GM19238 (cell line): ENCODE results near the gene IFIT1B.
"Not testable (repeated sequence)": the region's sequence is repeated elsewhere in the genome, so short reads cannot be mapped to it uniquely, and the experiment has no call there.

Source experiments
- DNase-seq: peaks from one replicate; pipeline ENCODE4 v3.0.0; 2011; ENCODE audit warnings: low spot score; ENCODE audit not compliant: insufficient read length

The IFIT1B gene

GRCh38 chr10:89412276-89412675 is 34.4 kb downstream of the IFIT1B start:
- not testable (repeated sequence) for DNase-seq

DNA sequence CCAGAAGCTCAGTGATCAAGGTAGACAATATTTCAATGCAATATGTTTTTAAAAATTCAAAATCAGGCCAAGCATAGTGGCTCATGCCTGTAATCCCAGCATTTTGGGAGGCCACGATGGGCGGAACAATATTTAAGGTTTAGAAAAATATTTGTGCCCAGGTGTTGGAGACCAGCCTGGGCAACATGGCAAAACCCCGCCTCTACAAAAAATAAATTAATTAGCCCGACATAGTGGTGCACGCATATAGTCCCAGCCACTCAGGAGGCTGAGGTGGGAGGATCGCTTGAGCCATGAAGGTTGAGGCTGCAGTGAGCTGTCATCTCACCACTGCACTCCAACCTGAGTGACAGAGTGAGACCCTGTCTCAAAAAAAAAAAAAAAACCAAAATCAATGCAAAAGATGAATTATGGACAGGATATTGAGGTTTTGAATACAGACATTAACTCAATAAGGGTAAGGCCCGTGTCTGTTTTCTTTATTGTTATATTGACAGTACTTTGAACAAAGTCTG is 35.6 kb downstream of the IFIT1B start:
- DNase-seq = no peak

DNA sequence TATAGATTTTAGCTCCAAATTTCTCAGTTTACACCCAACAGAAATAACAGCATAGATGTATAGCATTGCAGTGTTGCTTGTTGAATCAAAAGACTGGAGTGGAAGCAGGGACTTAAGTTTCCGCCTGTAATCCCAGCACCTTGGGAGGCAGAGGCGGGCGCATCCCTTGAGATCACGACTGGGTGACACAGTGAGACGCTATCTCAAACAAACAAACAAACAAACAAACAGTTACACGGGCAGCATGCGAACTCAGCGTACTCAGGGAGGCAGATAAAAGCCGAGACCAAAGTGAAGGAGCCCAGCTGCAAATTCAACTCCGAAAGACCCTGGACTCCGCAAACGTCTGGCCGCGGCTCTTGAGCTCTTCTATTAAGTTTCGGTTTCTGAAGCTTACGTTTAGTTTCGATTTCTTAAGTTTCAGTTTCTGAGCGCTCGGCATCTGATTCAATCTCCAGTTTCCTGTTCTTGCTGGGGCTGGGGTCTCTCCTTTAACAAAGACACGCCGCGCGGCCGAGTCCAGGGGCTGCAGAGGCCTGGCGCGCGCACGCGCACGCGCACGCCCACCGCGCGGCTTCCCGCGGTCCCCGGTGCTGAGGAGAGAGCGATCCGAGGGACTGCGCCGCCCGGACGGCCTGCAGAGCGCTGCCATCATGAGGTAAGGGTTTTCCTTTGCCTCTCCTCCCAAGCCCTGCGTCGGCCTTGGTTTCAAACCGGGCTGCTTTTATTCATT is 36.5 kb downstream of the IFIT1B start, which contains the start of gene IFIT5:
TSS of gene IFIT5 (plus strand) at position 423 of the 733 bp plus-strand sequence. CDS start at position 654, 231 bp downstream.
- DNase-seq = peak; percentile 64

GRCh38 chr10:89414879-89415821 is 37.3 kb downstream of the IFIT1B start:
- peak; percentile 9 for DNase-seq

DNA sequence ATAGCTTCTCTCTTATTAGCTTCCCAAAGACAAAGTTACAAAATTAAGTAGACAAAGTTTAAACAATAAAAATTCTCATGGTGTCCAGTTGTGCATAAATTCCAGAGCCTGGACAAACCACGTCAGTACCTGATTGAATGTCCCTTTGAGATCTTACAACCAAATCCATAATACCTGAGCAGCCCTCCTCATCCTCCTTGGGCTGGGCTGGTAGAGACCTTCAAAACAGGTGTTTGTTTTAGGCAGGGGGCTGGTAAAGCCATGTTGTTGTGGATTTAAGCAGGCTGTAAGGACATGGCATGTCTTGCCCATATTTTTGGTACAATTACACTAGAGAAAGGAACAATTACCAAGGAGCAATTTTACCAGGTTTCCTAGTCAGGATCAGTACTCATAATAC is 38.6 kb downstream of the IFIT1B start:
- DNase-seq = no peak

GRCh38 chr10:89419548-89419947 is 41.7 kb downstream of the IFIT1B start:
- DNase-seq = no peak

GRCh38 chr10:89421018-89421476 is 43.2 kb downstream of the IFIT1B start:
- DNase-seq = no peak

- no peak for DNase-seq
These were observed 47.1 kb downstream of the IFIT1B start for GRCh38 chr10:89425000-89425399.

DNA sequence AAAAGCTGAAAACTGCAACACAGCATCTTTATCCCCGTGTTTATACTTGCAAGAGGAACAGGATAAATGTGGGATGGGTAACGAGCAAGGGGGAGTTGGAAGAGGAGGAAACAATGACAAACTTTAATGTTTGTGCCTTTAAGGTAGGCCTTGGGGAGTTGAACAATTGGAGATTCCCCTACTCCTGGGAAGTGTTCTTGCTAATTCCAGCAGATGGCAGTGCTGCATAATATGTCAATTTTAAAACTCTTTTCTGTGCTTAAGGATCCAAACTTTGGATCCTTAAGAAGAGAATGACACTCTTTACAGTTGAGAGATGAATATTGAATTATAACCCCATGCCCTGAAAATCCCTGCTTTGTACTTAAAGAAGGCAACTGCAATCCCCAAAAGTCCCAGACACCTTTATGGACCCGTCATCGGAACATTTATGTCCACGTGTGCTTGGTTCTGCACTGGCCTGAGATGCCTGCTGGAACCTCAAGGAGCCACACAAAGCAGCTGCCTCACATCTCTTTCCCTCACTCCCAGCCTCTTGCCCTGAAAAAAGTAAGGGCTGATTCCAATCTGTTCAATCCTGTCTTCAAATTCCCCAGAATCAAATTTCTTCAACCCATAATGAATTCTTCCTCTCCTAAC is 48.5 kb downstream of the IFIT1B start:
- DNase-seq = peak; percentile 7

DNA sequence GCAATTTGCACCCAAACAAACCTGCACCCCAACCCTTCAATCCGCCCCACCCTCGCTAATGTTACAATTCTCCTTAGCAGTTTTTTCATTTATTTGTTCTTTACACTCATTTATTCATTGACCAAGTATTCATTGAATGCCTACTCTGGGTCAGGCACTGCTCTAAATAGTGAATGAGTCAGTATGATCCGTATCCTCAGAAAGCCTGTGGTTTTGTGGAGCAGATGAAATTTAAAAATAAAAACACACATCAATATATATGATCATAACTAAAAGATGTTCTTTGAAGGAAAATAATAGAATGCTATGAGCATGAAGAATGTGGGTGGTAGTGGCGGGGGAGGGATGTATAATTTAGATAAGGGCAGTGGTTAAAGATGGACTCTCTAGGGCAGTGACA is 49.8 kb downstream of the IFIT1B start:
- no peak for DNase-seq

DNA sequence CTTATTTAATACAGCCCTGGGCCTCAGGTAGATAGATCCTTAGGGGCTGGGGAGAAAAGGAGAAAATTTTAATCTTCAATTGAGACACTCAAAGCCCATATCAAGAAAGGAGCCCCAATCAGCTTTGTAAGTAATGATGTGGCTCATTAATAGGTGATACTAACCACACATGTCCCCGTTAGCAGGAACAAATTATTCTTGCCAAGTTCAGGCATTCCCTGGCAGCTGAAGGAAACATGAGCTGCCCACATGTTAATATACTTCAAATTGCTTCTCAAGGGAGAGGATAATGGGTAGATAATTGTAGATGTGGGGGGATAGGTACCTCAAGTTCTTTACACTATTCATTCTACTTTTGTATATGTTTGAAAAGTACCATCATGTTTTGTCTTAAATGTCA is 51.0 kb downstream of the IFIT1B start:
- DNase-seq = no peak

- no peak for DNase-seq
These were observed 54.1 kb downstream of the IFIT1B start for GRCh38 chr10:89431977-89432376.
